Right cardiac atrium (tissue), 5 donors: ENCODE results near the gene VANGL2. TPM values are rescaled to one million over a fixed set of nuclear protein-coding genes. Genes with fewer than 3 reads are reported as not detected.

Source experiments
- ATAC-seq, 2 donors: fragments of 200-7000 bp; cut with Tn5 transposase; one replicate each; pipeline versions ENCODE4 v1.8.0 to v1.9.1; 2020; ENCODE audit warnings: moderate library complexity in 2 of 2, mild to moderate bottlenecking in 1 of 2
- DNase-seq, 3 donors: peaks; one replicate each; pipeline ENCODE4 v3.0.0-alpha.2; 2020
- H3K27ac ChIP-seq: one replicate; pipeline ENCODE4 v1.5.1; 2013; ENCODE audit warnings: mild to moderate bottlenecking, low read length, control low read depth, moderate library complexity
- H3K27me3 ChIP-seq: one replicate; pipeline ENCODE4 v1.6.1; 2013; ENCODE audit not compliant: control insufficient read depth, insufficient read depth
- H3K4me1 ChIP-seq: one replicate; pipeline ENCODE4 v1.6.1; 2013; ENCODE audit warnings: low read length; ENCODE audit not compliant: control insufficient read depth, insufficient read depth
- H3K4me3 ChIP-seq: one replicate; pipeline ENCODE4 v1.5.1; 2013; ENCODE audit warnings: low read length, control low read depth
- H3K9me3 ChIP-seq: one replicate; pipeline ENCODE4 v1.6.1; 2013; ENCODE audit warnings: low read length; ENCODE audit not compliant: control insufficient read depth
- WGBS: extraction: QIAGEN DNeasy Blood & Tissue Kit; methylation state at CpG from one replicate; pipeline ENCODE4 v1.1.7; 2013; 5-methylcytosine and 5-hydroxymethylcytosine counted together
- intact Hi-C, 4 donors: fragments of 100-400 bp; cut with DNase I; formaldehyde crosslinking; loops; one replicate each; pipeline versions ENCODE4 v1.11.0 to v1.14.0; 2022 to 2023
- polyA plus RNA-seq: library from polyadenylated mRNA; stranded (reverse); fragments of 200-250 nt; gene quantifications from one replicate; pipeline ENCODE4 v1.2.3, GENCODE V29; 2013
- total RNA-seq, 4 donors: library from RNA; stranded (reverse); fragmentation: NEBNext Ultra II Directional; extraction: Animal tissue kit (Norgen Biotek cat#: 25700); gene quantifications; one replicate each; pipeline ENCODE4 v1.2.1, GENCODE V29; 2021
- donor health status: healthy with polysubstance abuse.
- donor health status: DM: no; HTN: yes; CAD: no.
- donor health status: DM: no; HTN: no; CAD: no.
- donor health status: DM: no; HTN: yes; CAD: no; lungs with severe emphysema.
- donor health status: DM: yes; HTN: yes; CAD: no.

The VANGL2 gene
- total and polyA plus RNA-seq, 5 donors: 4.7 to 11.4 (median 8.5) TPM

- DNase-seq (no peak), ATAC-seq (no peak)
- intact Hi-C loops: no loop called here
- Histone ChIP-seq H3K27me3 (no peaks in the 10 kb centered on the region), H3K4me3 (no peak overlapping the region), H3K27ac (no peak overlapping the region), H3K9me3 (no peaks in the 10 kb centered on the region), H3K4me1 (no peaks in the 10 kb centered on the region)
- 74% methylated on average over 4 of the region's 4 CpGs for WGBS
Measured at GRCh38 chr1:160361814-160362167, 38.6 kb upstream of the VANGL2 start.

- Histone ChIP-seq H3K4me3 (no peak overlapping the region), H3K27me3 (no peaks in the 10 kb centered on the region), H3K4me1 (no peaks in the 10 kb centered on the region), H3K27ac (no peak overlapping the region), H3K9me3 (no peaks in the 10 kb centered on the region)
- ATAC-seq: peak in 1 of 2 donors; percentile 14
- whole genome bisulfite sequencing: 68% methylated on average over 9 of the region's 9 CpGs
- intact Hi-C loops: no loop called here
- DNase-seq: no peak
Measured at GRCh38 chr1:160362168-160362957, 38.0 kb upstream of the VANGL2 start.

- no peak overlapping the region for H3K27ac ChIP-seq
- no peaks in the 10 kb centered on the region for H3K27me3 ChIP-seq
- no peaks in the 10 kb centered on the region for H3K9me3 ChIP-seq
- no peak for ATAC-seq
- H3K4me3 ChIP-seq: no peak overlapping the region
- 50% methylated on average over 5 of the region's 5 CpGs for WGBS
- DNase-seq: no peak
- intact Hi-C loops: no loop called here
- H3K4me1 ChIP-seq: no peaks in the 10 kb centered on the region
Measured at GRCh38 chr1:160363010-160363409, 37.4 kb upstream of the VANGL2 start.

- H3K4me1 ChIP-seq: no peaks in the 10 kb centered on the region
- ATAC-seq (no peak), DNase-seq (no peak)
- no peak overlapping the region for H3K4me3 ChIP-seq
- no peaks in the 10 kb centered on the region for H3K9me3 ChIP-seq
- WGBS: 69% methylated on average over 12 of the region's 12 CpGs
- intact Hi-C loops: no loop called here
- no peak overlapping the region for H3K27ac ChIP-seq
- H3K27me3 ChIP-seq: no peaks in the 10 kb centered on the region
Measured at GRCh38 chr1:160363951-160364735, 36.2 kb upstream of the VANGL2 start.

- H3K4me3 ChIP-seq: no peak overlapping the region
- WGBS: 100% methylated on average over 1 of the region's 1 CpG
- DNase-seq (no peak), ATAC-seq (no peak)
- no peaks in the 10 kb centered on the region for H3K27me3 ChIP-seq
- H3K9me3 ChIP-seq: no peaks in the 10 kb centered on the region
- no peaks in the 10 kb centered on the region for H3K4me1 ChIP-seq
- H3K27ac ChIP-seq: no peak overlapping the region
- intact Hi-C loops: no loop called here
Measured at GRCh38 chr1:160365325-160365724, 35.0 kb upstream of the VANGL2 start.

GRCh38 chr1:160366731-160367515 lies 33.4 kb upstream of the VANGL2 start, which contains the start of gene NHLH1:
NHLH1 (plus strand) TSS chr1:160367071; CDS start chr1:160370732, 3,661 bp downstream.
- no peaks in the 10 kb centered on the region for H3K4me1 ChIP-seq

GRCh38 chr1:160367516-160367900 lies 32.9 kb upstream of the VANGL2 start:
- Histone ChIP-seq H3K4me3 (no peak overlapping the region), H3K27ac (no peak overlapping the region), H3K4me1 (no peaks in the 10 kb centered on the region), H3K9me3 (no peaks in the 10 kb centered on the region), H3K27me3 (no peaks in the 10 kb centered on the region)
- WGBS: 31% methylated on average over 4 of the region's 4 CpGs
- ATAC-seq: no peak
- DNase-seq: no peak
- intact Hi-C loops: no loop called here

More at GRCh38 chr1:160366731-160367515, 33.4 kb upstream of the VANGL2 start, which contains the start of gene NHLH1:
- ATAC-seq (no peak), DNase-seq (no peak)
- Histone ChIP-seq H3K27me3 (no peaks in the 10 kb centered on the region), H3K4me3 (no peak within 1 kb of the TSS), H3K9me3 (no peaks in the 10 kb centered on the region), H3K27ac (no peak within 1 kb of the TSS)
- intact Hi-C loops: no loop called here
- WGBS: 57% methylated on average over 15 of the region's 15 CpGs

GRCh38 chr1:160367934-160368923 lies 32.1 kb upstream of the VANGL2 start:
- H3K9me3 ChIP-seq: no peaks in the 10 kb centered on the region
- no peak overlapping the region for H3K4me3 ChIP-seq
- ATAC-seq: no peak
- intact Hi-C loops: no loop called here
- no peak for DNase-seq
- H3K4me1 ChIP-seq: no peaks in the 10 kb centered on the region
- no peaks in the 10 kb centered on the region for H3K27me3 ChIP-seq
- WGBS: 80% methylated on average over 4 of the region's 4 CpGs
- H3K27ac ChIP-seq: no peak overlapping the region

GRCh38 chr1:160369087-160369486 lies 31.3 kb upstream of the VANGL2 start:
- Histone ChIP-seq H3K4me3 (no peak overlapping the region), H3K27ac (no peak overlapping the region), H3K9me3 (no peaks in the 10 kb centered on the region), H3K4me1 (no peaks in the 10 kb centered on the region), H3K27me3 (no peaks in the 10 kb centered on the region)
- DNase-seq: no peak
- intact Hi-C loops: no loop called here
- ATAC-seq: no peak
- whole genome bisulfite sequencing: 82% methylated on average over 1 of the region's 1 CpG
